Activated CD4-positive, CD25-positive, alpha-beta regulatory T cell treated with anti-CD3 and anti-CD28 coated beads, Interleukin-2, amount 50 U/mL, for 16 hours (primary cell): ENCODE results near the gene TSEN15.
"Not testable (repeated sequence)": the region's sequence is repeated elsewhere in the genome, so short reads cannot be mapped to it uniquely, and the experiment has no call there.

Experiments
- DNase-seq: peaks from one replicate; pipeline ENCODE4 v3.0.0-alpha.2; 2020; ENCODE audit warnings: low read depth, low spot score

Gene TSEN15

GRCh38 chr1:184053881-184054280 is 2.4 kb downstream of the TSEN15 start:
- no peak for DNase-seq

- DNase-seq: no peak
Observed at GRCh38 chr1:184056921-184057555, 5.5 kb downstream of the TSEN15 start.

GRCh38 chr1:184059887-184060286 is 8.4 kb downstream of the TSEN15 start:
- DNase-seq: no peak

GRCh38 chr1:184060316-184060715 is 8.8 kb downstream of the TSEN15 start:
- no peak for DNase-seq

- DNase-seq: no peak
Observed at GRCh38 chr1:184061396-184062003, 10.0 kb downstream of the TSEN15 start.

GRCh38 chr1:184062640-184063286 is 11.2 kb downstream of the TSEN15 start:
- DNase-seq: no peak

GRCh38 chr1:184065559-184065958 is 14.0 kb downstream of the TSEN15 start:
- no peak for DNase-seq

GRCh38 chr1:184068354-184068753 is 16.8 kb downstream of the TSEN15 start:
- DNase-seq: no peak

GRCh38 chr1:184069675-184070074 is 18.1 kb downstream of the TSEN15 start:
- no peak for DNase-seq

- DNase-seq: no peak
Observed at GRCh38 chr1:184072376-184072775, 20.8 kb downstream of the TSEN15 start.

GRCh38 chr1:184074383-184074782 is 22.9 kb downstream of the TSEN15 start:
- no peak for DNase-seq

- DNase-seq: no peak
Observed at GRCh38 chr1:184075055-184076029, 23.8 kb downstream of the TSEN15 start.

GRCh38 chr1:184078564-184079249 is 27.2 kb downstream of the TSEN15 start:
- DNase-seq: no peak

GRCh38 chr1:184080309-184080708 is 28.8 kb downstream of the TSEN15 start:
- no peak for DNase-seq

- no peak for DNase-seq
Observed at GRCh38 chr1:184082541-184083415, 31.2 kb downstream of the TSEN15 start.

- no peak for DNase-seq
Observed at GRCh38 chr1:184085667-184086066, 34.1 kb downstream of the TSEN15 start.

- DNase-seq: no peak
Observed at GRCh38 chr1:184088037-184088436, 36.5 kb downstream of the TSEN15 start.

- no peak for DNase-seq
Observed at GRCh38 chr1:184093071-184093470, 41.5 kb downstream of the TSEN15 start.

GRCh38 chr1:184096005-184096404 is 44.5 kb downstream of the TSEN15 start:
- no peak for DNase-seq

GRCh38 chr1:184096580-184096979 is 45.0 kb downstream of the TSEN15 start:
- DNase-seq: not testable (repeated sequence)
